Fibroblast of skin of scalp (primary cell): ENCODE measurements around the gene ADGRL2. TPM values are rescaled to one million over a fixed set of nuclear protein-coding genes. Genes with fewer than 3 reads are reported as not detected.

Experiments used
- DNase-seq: peaks from one replicate; pipeline ENCODE4 v3.0.0-alpha.2; 2013
- polyA plus RNA-seq, 2 experiments: library from polyadenylated mRNA; unstranded; fragments of 120-200 nt; gene quantifications; one replicate each; pipeline ENCODE4 v1.2.1, GENCODE V29; 2013; ENCODE audit not compliant: insufficient read length in 2 of 2

ADGRL2 gene
- 34.8 TPM for polyA plus RNA-seq (2013, experiment 1 of 2; ENCODE audit: insufficient read length)
- 38.4 TPM for polyA plus RNA-seq (2013, experiment 2 of 2; ENCODE audit: insufficient read length)

GRCh38 chr1:81800695-81801650 lies at the start of gene ADGRL2:
Gene ADGRL2 (plus strand): TSS chr1:81800934. CDS start chr1:81836985, 36,051 bp downstream.
- DNase-seq: peak; percentile 94

- DNase-seq: no peak
These were observed 47.9 kb upstream of the ADGRL2 start for GRCh38 chr1:81752840-81753239.

- no peak for DNase-seq
These were observed 46.3 kb upstream of the ADGRL2 start for GRCh38 chr1:81754424-81754823.

GRCh38 chr1:81756872-81757271 lies 43.9 kb upstream of the ADGRL2 start:
- DNase-seq: peak; percentile 14

DNA sequence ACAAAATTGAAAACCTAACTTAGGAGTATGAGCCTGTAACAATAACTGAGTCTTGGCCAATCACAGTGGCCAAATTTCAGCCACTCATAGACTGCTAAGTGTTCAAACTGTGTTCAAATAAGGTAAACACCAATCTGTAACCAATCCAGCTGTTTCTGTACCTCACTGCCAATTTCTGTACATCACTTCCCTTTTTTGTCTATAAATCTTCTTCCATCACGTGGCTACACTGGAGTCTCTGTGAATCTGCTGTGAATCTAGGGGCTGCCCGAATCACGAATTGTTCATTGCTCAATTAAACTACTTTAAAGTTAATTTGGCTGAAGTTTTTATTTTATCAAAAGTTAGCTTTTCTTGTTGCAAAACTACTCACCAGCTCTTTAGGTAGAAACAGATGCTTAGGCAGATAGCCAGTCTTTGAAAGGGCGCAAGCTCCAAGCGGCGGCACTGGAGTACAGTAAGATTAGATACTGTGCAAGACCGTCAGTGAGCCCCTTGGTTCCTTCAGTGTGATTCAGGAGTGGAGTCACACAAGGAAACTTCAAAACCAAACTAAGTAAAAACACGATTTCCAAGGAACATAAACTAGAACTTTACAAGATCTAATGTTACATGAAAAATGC lies 43.2 kb upstream of the ADGRL2 start:
- no peak for DNase-seq

DNA sequence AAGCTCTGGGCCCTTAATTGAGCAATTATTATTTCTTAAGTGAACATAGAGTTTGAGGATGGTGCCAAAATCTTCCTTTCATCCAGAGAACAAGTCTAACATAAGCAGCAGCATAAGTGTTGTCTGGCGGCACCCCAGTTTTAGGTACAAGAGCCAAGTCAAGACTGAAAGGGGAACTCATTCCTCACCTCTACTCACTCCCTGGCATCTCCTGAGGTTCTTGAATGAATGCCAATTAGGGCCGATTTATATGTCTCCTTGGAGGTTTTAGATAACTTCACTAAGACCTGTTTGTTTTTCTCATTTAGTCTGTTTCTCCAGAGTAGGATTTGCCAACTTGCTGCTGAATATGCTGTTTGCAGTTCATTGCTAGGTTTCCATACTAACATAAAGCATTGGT lies 42.6 kb upstream of the ADGRL2 start:
- no peak for DNase-seq

DNA sequence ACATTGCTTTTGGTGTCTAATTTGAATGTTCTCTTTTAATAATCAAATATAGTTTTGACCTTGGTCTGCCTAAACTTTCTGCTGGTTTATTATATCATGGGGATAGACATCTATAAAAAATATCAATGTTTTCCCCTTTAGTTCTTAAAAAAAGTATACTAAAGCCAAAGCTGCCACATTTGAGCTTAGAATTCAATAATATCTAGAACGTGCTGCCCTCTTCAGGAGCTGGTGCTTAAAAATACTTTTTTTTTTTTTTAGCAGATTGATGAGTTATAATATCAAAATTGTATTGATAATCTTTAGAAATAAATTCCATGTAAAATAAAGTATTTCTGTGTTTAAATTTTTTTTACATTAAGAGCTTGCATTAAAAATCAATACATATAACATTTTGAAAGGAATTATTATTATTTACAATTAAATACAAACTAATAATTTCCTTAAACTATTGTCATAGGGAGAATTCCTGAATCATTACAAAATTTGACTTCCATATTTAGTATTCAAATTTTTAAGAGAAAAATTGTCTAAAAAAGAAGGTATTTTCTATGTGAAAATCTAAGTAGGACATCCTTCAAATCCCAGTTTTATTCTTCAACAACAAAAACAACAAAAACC lies 40.1 kb upstream of the ADGRL2 start:
- DNase-seq: peak; percentile 50

GRCh38 chr1:81775510-81775909 lies 25.2 kb upstream of the ADGRL2 start:
- no peak for DNase-seq

- no peak for DNase-seq
These were observed 19.9 kb upstream of the ADGRL2 start for GRCh38 chr1:81780705-81781454.

DNA sequence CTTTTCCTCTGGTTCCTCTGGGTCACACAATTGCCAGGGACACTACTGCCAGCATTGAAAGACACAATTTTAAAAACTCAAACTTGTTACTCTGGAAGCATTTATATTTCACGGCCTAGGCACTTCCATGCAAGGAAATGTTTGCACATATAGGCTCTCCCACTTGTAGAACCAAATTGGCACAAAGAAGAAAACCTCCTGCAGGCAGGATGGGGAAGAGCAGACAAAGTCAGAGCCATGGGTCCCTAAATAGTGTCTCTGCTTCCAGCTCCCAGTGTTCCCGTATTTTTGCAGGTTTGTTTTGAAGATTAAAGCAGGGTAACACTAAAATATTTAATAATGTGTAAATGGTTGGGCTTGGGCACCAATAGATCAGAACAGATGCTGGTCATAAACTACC lies 19.0 kb upstream of the ADGRL2 start:
- no peak for DNase-seq

DNA sequence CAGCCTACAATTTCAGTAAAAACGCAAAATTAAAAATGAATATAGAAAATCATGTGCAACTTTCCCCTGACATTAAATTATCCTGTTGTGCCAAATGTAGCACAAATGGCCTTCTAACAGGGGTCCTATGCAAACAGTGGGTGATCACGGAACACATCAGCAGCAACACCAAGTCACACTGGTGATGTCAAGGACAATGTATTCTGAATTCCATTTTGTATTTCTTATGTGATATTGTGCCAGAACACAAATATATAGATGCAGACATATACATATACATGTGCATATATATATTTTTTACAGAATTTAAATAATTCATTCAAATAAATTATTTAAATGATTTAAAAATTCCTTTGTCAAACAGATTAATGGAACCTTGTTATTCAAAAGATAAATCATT lies 8.6 kb upstream of the ADGRL2 start:
- DNase-seq: no peak

DNA sequence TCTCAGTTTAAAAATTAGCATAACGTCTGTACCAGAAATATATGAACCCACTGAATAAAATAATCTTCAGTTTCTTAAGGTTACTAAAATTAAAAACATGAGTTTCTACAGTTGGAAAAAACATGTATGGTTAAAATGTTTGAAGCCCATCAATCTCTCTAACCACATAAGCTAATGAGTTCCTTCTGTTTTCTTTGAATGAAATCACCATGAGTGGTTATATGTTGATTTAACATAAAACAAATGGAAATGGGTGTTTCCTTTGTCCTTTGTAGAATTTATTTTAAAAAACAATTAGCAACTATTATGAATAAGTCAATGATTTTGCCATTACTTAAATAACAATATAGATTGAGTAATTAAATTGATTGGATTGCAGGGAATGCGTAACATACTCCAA lies 3.0 kb upstream of the ADGRL2 start:
- DNase-seq: no peak

- DNase-seq: peak; percentile 79
These were observed 617 bp upstream of the ADGRL2 start for GRCh38 chr1:81799939-81800694.

DNA sequence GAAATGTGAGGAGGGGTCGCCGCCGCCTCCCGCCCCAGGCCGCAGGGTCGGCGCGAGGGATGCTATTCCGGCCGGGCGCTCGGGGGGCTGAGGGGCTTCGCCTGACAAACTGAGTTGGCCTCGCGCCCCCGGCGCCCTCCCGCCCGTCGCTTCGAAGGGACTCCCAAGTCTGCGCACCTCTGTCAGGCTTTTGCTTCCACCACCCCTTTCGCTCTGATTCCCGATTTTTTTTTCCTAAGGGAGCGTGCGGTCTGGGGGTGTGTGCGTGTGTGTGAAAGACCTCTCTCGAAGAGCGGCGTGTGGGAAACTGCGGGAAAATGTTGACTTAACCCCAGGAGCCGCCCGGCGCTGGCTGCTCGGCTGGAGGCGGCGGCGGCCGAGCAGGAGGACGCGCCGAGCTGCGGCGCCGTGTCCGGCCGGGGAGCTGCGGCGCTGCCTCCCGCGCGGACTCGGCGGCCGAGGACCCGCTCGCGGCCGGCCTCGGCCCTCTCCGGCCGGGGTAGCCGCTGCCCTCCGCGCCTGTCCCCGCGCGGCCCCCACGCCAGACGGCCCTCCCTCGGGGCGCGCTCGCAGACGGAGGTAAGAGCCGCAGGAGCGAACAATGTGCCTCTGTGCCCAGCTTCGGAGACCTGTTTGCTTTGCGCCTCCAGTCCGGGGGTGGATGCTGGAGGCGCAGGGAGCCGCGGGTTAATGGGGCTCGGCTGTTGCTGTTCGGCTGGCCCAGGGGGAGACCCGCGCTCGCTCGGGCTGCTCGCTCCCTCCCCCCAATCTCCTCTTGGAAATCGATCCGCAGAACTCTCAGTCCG lies 1.1 kb downstream of the ADGRL2 start:
- DNase-seq: peak; percentile 61

DNA sequence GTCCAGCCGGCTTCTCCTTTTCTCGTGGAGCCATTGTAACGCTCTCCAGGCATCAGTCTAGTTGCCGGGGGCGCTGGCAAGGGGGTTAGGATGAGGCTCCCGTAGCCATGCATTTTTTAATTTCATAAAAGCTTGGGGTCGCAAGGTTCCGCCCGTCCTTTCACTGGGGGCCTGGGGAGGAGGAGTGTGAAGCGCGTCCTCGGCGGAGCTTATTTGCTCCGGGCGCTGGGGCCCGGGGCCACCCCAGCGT lies 1.6 kb downstream of the ADGRL2 start:
- DNase-seq: no peak

GRCh38 chr1:81802707-81803430 lies 2.1 kb downstream of the ADGRL2 start:
- DNase-seq: peak; percentile 77

DNA sequence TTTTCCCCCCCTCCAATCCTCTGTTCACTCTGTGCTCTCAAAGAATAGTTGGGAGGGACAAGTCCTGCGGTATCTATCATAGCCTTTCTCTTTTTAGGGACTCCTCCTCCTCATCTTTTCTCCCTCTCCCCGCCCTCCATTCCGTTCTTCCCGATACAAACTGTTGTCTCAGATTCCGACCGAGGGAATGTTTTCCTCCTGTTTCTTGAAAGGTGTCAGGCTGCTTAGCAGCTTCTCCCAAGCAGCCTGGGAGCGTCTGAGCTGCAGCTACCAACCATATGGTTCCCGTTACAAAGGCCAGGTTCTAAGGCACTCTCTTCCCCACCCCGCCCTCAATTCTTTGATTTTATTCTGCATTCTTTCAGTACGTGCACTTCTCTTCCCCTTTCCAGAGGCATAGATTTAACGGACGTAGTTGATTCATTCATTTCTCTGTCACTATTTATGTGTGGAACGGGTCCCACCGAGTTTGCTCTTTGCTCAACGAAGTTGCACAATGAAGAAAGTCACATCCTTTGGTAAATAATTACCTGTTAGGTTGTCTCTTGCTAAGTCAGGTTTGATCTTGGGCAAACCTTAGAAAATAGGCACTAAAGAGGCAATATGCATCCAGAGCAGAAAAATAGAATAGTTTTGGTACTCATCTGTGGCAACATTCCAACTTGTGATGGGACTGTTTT lies 2.8 kb downstream of the ADGRL2 start:
- DNase-seq: peak; percentile 52

GRCh38 chr1:81804312-81804711 lies 3.6 kb downstream of the ADGRL2 start:
- no peak for DNase-seq

DNA sequence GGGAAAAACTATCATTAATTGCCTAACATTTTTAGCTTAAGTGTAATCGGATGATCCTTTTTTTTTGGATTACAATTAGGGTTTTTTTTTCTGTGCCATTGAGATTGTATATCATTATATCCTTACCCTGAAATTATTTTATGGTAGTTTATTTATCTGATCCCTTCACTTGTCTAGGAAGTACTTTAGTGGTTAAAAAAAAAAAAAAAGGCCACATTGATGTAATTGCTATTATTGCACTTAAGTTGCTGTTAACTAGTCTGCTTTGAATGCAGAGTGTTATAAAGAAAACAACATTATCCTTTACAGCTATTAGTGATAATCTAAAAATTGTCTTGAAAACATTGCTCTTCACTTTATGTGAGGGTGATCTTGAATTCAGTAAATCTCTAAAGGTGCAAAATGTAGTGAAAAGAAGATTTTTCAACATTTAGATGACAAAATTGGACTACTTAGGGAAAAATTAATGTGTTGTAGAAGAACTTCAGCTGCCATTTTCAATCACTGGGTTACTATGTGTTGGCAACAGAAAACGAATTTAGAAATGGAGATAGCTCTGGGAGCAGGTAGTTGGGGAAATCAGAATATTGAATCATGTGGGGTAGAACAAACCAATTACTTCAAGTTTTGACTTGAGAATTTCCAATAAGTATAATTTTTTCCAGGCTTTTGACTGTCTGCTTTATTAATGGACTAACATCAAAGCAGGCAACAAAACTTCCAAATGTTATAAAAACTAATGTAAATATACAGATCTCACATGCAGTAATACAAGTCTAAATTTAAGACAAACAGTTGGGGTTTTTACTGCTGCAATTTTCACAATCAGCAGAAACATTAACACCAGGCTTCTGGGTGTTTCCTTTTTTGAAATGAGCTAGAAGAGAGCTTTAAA lies 5.0 kb downstream of the ADGRL2 start:
- no peak for DNase-seq
